Brain pericyte (primary cell): ENCODE results near the gene TMEM42.
"Not testable (repeated sequence)": the region's sequence is repeated elsewhere in the genome, so short reads cannot be mapped to it uniquely, and the experiment has no call there.

ENCODE experiments used
- DNase-seq: peaks from one replicate; pipeline ENCODE4 v3.0.0-alpha.2; 2012; ENCODE audit warnings: low read depth, low spot score

Gene TMEM42

DNA sequence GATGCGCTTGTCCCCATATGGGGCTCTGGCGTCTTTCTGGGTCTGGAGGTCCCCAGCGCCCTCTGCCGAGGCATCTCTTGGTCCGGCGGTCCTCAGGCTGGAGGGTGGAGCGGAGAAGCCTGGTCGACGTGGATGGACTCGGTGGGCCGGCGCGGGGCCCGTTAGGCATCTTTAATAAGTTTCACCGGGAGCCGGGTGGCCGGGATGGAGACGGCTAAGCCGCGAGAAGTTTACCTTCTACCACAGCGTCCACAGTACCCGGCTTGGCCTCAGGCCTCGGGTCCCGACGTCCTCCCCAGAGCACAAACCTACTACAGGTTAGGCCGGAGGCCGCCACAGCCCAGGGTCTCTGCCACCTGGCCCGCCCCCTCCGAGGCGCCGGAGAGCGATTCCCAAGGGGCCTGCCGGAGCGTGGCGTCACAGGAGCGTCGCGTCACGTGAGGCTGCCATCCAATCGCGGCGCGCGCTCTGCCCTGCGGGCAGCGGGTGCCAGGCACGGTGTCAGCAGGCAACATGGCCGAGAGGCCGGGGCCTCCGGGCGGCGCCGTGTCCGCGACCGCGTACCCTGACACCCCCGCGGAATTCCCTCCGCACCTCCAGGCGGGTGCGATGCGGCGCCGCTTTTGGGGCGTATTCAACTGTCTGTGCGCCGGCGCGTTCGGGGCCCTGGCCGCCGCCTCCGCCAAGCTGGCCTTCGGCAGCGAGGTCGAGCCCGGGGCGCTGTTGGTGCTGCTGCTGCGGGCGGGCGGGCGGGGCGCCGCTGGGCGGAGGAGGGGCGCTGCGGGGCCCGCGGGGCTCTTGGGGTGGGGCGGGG, at the start of gene TMEM42:
Gene TMEM42 (plus strand): TSS at position 501 of the 814 bp plus-strand sequence. CDS start 13 bp downstream, at position 514.
- peak; percentile 82 for DNase-seq

DNA sequence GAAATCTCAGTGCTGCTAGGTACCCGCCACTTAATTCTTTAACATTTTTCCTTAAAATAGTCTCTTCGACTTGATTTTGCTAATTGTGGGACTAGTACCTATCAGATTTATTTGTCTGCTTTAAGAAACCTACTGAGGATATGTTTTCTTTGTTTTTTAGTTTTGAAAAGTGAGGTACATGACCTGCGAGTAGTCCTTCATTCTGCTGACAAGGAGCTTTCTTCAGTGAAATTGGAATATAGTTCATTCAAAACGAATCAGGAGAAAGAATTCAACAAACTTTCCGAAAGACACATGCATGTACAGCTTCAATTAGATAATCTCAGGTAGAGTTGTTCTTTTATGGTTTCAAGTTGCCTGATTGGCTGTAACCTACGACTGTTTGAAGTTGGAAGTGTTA, 47.0 kb upstream of the TMEM42 start:
- no peak for DNase-seq

DNA sequence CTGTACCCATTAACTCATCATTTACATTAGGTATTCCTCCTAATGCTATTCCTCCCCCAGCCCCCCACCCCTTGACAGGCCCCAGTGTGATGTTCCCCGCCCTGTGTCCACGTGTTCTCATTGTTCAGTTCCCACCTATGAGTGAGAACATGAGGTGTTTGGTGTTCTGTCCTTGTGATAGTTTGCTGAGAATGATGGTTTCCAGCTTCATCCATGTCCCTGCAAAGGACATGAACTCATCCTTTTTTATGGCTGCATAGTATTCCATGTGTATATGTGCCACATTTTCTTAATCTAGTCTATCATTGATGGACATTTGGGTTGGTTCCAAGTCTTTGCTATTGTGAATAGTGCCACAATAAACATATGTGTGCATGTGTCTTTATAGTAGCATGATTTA, 45.4 kb upstream of the TMEM42 start:
- DNase-seq = not testable (repeated sequence)

DNA sequence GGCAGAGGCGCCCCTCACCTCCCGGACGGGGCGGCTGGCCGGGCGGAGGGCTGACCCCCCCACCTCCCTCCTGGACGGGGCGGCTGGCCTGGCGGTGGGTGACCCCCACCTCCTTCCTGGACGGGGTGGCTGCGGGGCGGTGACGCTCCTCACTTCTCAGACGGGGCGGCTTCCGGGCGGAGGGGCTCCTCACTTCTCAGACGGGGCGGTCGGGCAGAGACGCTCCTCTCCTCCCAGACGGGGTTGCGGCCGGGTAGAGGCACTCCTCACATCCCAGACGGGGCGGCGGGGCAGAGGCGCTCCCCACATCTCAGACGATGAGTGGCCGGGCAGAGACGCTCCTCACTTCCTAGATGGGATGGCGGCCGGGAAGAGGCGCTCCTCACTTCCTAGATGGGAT, 40.5 kb upstream of the TMEM42 start:
- DNase-seq = not testable (repeated sequence)

DNA sequence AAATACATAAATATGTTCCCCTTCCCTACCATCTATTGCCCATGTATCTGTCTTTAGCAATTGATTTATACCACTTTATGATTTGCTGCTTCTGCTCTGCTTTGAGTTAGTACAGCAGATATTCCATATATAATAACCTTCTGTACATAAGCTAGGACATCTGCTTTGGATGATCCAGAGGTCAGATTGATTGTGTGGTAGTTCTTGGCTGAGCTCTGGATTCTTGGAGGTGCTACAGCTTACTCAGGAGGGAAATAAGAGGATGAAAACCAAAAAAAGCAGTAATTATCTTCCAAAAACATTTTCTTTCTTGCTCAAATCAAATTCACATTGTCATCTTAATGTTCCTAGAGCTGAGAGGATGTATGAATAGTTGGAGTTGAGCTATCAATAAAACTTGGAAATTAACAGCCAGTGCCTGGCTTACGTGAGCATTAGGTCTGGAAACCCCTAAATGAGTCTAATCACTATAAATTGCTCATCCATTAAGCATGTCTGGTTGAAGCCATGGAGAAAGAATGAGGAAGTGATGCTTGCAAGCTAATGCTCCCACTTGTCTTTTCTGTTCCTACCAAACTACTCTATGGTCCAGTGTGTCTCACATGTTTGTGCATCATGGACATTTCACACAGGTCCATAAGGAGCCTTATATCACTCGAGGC, 36.3 kb upstream of the TMEM42 start:
- DNase-seq = no peak

DNA sequence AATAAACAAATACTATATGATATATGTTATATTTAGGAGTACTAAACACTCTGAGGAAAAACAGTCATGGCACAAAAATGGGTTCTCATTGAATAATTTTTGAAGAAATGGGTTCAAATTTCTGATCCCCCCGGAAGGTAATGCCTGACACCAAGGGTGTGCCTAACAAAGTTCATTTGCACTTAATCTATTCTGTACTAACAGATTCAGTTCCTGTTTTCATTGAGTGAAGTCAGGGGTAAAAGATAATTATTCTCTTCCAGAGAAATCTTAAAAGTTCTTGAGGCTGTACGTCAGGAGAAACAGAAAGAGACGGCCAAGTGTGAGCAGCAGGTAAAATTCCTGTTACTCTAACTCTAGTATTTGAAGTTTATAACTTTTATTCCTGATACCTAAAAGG, 34.5 kb upstream of the TMEM42 start:
- DNase-seq = no peak

DNA sequence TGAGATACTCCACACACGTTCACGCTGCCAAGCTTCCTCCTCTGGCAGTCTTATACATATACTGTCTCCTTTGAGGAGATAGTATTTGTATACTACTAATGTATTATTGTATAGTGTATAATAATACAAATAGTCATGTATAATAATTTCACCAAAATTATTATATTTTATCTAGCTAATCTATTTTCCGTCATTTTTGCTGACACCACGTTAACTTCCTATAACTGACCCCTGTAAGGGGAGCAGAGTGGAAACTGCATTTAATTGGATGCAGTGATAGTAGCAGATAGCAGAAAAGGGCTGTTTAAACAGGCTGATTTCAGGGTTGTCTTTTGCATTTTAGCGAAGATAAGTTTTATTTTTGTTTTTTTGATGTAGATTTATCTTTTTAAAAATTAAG, 30.5 kb upstream of the TMEM42 start:
- no peak for DNase-seq

DNA sequence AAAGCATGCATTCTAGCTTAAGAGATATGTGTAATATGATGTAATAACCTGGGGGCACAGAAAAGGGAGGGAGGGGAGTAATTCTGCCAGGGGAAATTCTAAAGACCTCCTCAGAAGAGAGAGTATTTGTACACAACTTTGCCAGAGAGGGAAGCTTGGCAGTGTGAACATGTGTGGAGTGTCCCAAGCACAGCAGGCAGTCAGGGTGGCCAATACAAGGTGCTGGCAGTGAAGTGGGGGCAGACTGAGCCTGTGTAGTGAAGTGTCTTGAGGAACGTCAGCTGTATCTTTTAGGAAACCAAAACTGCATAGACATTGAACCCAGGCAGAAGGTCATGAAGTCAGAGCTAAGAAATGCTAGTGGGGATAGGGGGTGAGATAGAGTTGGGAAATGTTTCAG, 29.7 kb upstream of the TMEM42 start:
- DNase-seq = no peak

DNA sequence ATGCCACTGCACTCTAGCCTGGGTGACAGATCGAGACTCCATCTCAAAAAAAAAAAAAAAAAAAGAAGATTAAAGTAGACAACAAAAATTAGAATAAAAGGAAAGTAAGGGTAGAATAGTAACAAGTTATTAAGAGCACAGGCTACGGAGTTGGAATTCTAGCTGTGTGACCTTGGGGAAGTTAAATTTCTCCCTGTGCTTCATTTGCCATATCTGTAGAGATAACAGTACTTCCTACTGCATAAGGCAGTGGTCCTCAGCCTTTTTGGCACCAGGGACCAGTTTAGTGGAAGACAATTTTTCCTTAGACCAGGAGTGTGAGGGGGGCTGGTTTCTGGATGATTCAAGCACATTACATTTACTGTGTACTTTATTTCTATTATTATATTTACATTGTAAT, 28.7 kb upstream of the TMEM42 start:
- DNase-seq = no peak

DNA sequence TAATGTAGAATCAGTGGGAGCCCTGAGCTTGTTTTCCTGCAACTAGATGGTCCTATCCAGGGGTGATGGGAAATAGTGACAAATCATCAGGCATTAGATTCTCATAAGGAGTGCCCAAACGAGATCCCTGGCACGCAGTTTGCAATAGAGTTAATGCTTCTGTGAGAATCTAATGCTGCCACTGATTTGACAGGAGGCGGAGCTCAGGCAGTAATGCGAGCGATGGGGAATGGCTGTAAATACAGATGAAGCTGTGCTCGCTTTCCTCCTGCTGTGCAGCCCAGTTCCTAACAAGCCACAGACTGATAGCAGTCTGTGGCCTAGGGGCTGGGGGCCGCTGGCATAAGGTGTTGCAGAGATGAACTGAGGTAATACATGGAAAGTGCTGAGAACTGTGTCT, 28.3 kb upstream of the TMEM42 start:
- DNase-seq = no peak

DNA sequence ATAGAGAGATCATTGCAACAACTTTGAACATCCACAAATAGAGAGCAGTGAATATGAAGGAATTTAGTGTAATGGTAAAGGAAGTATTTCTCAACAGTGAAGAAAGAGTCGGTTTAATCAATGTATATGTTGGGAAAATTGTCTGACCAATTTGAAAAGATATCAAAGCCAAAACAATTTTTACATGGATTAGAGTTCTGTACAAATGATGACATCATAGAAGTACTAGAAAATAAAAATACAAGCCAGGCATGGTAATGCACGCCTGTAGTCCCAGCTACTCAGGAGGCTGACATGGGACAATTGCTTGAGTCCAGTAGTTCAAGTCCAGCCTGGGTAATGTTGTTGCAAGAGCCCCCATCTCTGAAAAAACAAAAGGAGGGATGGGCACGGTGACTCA, 26.0 kb upstream of the TMEM42 start:
- no peak for DNase-seq

DNA sequence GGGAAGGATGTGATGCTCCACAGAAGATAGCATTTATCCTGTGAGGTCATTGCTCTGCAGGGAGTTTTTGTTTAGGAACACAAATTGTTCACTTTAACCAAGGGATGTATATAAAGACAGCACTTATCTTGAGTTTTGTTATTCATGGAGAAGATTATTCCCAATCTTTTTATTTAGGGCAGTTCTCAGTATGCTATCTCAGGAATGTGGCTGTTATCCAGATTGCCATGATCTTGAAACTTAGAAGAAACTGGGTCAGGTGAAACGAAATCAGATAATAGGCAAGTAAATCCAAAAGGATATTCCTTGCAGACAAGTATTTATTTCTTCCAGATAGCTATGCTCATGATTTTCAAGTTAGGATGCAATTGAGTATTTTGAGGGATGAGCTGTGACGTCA, 19.3 kb upstream of the TMEM42 start:
- DNase-seq = no peak

DNA sequence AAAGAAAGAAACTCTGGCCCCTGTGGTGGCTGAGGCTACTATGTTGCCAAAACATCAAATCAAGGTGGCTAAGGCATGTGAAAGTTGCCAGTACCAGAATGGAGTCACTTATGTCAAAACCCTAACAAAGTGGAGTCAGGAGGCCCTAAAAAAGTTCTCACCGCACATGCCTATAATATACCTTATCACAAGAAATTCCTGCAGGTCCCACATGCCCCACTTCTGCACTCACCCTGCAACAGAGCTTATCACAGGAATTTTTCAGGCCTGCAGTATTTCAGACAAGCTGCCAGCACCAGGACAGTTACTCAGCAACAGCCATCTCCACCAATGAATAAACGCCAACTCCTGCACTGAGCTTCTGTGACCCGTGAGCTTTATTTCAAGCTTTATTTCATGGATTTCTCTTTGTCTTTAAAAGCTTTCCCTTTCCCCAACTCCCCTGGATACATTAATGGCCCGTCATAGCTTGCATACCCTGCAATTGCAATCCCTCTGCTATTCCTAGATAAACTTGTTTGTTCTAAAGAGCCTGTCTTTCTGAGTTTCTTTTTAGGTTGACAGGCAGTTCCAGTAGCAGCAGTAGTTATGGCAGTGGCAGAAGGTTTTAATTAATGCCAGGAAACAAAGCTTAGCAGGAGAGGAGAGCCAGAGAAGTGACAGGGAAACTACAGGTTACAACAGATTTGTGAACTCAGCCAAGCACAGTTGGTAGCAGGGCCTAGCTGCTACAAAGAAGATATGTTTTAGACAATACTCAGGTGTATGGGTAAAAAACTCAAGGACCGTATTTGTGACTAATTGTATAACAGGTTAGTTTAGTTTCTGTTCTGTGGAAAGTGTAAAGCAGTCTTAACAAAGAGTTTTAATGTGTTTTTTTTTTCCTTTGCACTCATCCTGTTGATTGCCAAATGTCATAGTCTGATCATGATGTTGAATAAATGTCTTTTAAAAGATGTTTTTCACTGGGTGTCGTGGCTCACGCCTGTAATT, 15.9 kb upstream of the TMEM42 start:
- no peak for DNase-seq

DNA sequence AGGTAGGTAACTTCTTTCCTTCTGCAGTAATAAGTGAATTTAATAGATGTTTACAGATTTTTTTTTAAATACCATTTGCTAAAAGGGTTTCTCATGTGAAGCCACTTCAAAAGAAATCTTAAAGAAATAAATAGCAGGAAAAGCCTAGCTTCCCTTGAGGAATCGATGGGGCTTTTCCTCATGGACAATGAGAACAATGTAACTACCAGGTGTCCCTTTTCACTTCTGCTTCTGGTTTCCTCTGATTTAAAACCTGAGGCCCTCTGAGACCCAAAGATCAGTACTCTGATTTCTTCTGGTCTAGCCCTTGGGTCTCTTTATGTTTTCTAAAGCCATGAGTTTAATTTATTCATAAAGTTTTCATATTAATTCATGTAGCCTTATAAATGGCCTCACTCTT, 13.1 kb upstream of the TMEM42 start:
- no peak for DNase-seq

DNA sequence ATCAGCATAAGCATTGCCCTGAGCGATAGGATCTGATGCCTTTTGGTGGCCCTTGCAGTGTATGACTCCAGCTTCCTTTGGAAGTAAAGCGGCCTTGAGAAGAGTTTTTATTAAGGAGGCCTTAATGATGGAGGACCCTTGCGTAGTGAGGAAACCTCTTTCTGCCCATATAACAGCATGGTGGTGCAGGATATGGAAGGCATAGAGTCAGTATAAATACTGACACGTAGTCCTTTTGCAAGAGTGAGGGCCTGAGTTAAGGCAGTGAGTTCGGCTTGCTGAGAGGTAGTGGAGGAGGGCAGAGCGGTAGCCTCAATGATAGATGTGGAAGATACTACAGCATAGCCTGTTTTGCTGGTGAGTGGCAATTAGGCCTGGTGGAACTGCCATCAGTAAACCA, 5.0 kb upstream of the TMEM42 start:
- not testable (repeated sequence) for DNase-seq

DNA sequence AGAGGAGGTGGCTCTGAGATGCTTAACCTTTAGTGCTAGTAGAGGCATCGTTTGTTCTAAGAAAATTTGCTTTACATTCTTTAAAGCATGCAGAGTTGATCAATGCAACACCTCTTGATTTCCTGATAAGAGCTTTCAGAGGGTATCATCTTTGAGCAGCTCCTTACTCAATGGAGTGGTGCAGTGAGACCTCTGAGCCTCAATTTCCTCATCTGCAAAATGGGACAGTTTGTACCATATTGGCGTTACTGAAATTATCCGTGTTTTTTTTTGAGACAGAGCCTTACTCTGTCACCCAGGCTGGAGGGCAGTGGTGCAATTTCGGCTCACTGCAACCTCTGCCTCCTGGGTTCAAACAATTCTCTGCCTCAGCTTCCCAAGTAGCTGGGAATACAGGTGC, 1.6 kb upstream of the TMEM42 start:
- no peak for DNase-seq

DNA sequence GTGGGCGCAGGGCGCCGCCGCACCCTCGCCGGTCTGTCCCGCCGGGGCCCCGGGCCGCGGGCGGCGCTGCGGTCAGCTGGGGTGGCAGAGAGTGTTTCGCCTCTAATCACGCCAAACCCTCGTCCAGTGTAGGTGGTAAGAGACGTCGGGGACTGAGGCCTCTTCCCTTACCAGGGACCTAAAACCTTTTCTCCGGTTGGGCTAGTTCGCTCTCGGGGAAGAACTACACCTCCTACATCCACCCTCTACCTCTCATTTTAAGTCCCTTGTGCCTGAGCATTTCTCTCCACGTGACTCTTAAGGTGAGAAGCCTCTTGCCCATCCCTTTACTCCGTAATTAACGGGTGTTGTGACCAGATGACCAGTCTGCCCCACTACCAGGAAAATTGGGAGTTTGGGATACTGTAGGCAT, 520 bp downstream of the TMEM42 start:
- no peak for DNase-seq

DNA sequence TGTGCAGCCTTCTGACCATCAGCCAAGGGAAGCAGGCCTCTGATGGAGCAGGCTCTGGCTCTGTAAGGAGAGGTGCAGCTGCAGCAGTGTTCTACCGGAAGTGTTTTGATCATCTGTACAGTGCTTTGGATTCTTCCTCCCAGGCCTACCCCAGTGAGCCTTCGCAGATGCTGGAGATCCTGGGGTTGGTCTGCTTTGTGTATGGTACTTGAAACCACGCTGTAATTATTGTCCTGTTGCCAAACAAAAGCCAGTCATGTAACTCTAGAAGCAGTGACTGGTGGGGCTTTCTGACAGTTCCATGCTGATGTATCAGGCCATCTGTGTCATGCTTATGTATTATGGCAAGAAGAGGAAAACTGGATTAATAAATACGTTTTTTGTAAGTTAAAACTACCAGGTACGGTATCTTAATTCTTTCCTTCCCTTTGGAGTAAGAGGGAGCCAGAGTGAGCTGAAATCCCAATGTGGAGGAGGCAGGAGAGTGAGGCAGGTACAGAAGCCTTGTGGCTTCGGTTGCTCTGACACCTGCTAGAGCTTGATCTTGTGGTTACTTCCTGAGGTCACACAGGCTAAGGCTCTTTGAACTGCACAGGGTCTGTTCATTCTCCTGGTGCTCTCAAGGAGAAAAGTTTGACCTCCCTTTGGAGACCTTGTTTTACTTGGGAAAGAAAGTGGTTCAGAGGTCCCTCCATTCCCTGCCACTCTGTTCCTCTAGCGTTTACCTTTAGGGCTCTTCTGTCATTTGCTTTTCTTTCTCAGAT, 3.7 kb downstream of the TMEM42 start:
- no peak for DNase-seq

DNA sequence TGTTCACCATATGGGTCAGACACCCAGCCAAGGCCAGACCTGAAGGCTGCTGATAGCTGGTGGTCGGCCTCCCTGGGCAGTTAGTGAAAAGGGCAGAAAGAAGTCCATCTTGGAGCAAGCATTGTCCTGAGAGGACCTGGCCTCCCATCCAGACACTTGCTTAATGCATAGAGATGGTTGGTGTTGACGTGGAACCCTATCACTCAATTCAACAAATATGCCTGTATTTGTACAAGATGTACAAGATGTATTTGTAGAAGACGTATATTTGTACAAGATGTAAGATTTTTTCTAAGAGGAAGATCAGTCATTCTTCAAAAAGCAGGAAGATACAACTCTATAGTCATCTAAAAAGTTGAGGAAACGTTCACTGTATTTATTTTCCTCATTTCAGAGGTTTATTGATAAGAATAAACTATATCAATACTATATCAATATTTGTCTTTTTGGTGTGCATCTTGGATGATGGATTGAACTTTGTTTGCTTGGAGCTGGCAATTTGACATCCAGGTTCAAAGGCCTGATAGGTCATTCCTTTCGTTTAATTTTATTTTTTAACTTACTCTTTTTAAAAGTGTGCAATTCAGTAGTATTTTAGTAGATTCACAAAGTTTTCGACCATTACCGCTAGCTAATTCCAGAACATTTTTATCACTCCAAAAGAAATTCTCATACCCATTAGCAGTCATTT, 5.9 kb downstream of the TMEM42 start:
- no peak for DNase-seq

DNA sequence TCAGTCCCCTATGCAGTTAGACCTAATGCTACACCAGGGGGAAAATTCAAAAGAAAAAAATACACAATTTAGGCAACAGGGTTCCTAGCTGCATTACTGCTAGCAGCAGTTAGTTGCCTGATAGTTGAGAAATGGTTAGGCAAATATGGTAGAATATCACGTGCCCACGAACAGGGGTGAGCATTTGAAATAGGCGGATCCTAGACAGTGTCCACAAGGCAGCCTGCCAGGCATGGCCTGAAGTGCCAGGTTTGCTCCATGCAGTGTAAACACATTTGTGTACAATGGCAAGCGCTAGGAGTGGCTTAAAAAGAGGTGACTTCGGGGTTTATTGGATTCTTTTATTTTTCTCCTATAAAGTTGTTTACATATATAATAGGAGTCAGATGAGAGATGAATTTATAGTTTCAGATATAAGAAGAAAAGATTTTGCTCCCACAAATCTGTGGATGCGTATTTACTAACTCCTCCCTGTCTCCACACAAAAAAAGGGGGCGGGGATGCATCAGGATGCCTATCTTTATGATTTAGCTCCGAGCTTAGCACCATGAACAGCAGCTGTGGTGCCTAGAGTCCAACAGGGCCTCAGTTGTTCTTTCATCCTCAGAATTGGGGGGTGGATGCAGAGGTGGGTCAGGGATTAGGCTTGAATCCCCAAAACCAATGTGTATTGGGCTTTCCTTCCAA, 8.8 kb downstream of the TMEM42 start:
- no peak for DNase-seq
